GM21526 (cell line): Measurements from ENCODE around the gene STRIP2.
"Not testable (repeated sequence)": the region's sequence is repeated elsewhere in the genome, so short reads cannot be mapped to it uniquely, and the experiment has no call there.

Experiments used
- ATAC-seq: cut with Tn5 transposase; IDR thresholded peaks from one replicate; pipeline ENCODE4 v1.9.1; 2021; ENCODE audit warnings: moderate library complexity; ENCODE audit not compliant: unreplicated experiment, low FRiP score

The STRIP2 gene

GRCh38 chr7:129421717-129422250, 12.4 kb upstream of the STRIP2 start:
- no peak for ATAC-seq

- no peak for ATAC-seq
Measured at GRCh38 chr7:129422727-129423126, 11.5 kb upstream of the STRIP2 start.

- no peak for ATAC-seq
Measured at GRCh38 chr7:129423700-129424410, 10.4 kb upstream of the STRIP2 start.

- no peak for ATAC-seq
Measured at GRCh38 chr7:129426482-129426881, 7.8 kb upstream of the STRIP2 start.

GRCh38 chr7:129427526-129428045, 6.6 kb upstream of the STRIP2 start:
- no peak for ATAC-seq

- ATAC-seq: no peak
Measured at GRCh38 chr7:129431911-129432643, 2.2 kb upstream of the STRIP2 start.

- no peak for ATAC-seq
Measured at GRCh38 chr7:129434675-129435318, 565 bp downstream of the STRIP2 start.

- ATAC-seq: no peak
Measured at GRCh38 chr7:129435414-129435829, 1.2 kb downstream of the STRIP2 start.

GRCh38 chr7:129436335-129436923, 2.2 kb downstream of the STRIP2 start:
- ATAC-seq: no peak

GRCh38 chr7:129437190-129437589, 3.0 kb downstream of the STRIP2 start:
- no peak for ATAC-seq

- no peak for ATAC-seq
Measured at GRCh38 chr7:129438281-129438838, 4.1 kb downstream of the STRIP2 start.

GRCh38 chr7:129438839-129439651, 4.8 kb downstream of the STRIP2 start:
- ATAC-seq: no peak

GRCh38 chr7:129439963-129440625, 5.9 kb downstream of the STRIP2 start:
- no peak for ATAC-seq

GRCh38 chr7:129443612-129444011, 9.4 kb downstream of the STRIP2 start:
- ATAC-seq: no peak

- ATAC-seq: not testable (repeated sequence)
Measured at GRCh38 chr7:129444776-129445175, 10.5 kb downstream of the STRIP2 start.

GRCh38 chr7:129446925-129447324, 12.7 kb downstream of the STRIP2 start:
- ATAC-seq: not testable (repeated sequence)

- ATAC-seq: not testable (repeated sequence)
Measured at GRCh38 chr7:129447445-129447844, 13.2 kb downstream of the STRIP2 start.

GRCh38 chr7:129448608-129449007, 14.4 kb downstream of the STRIP2 start:
- ATAC-seq: not testable (repeated sequence)

GRCh38 chr7:129450295-129450694, 16.1 kb downstream of the STRIP2 start:
- ATAC-seq: no peak
